Measurements from ENCODE around the gene AP3B1. TPM values are rescaled to one million over a fixed set of nuclear protein-coding genes. Genes with fewer than 3 reads are reported as not detected.

AP3B1 gene
- total RNA-seq, 1 experiment from 2014 or later: 45.3 TPM

DNA sequence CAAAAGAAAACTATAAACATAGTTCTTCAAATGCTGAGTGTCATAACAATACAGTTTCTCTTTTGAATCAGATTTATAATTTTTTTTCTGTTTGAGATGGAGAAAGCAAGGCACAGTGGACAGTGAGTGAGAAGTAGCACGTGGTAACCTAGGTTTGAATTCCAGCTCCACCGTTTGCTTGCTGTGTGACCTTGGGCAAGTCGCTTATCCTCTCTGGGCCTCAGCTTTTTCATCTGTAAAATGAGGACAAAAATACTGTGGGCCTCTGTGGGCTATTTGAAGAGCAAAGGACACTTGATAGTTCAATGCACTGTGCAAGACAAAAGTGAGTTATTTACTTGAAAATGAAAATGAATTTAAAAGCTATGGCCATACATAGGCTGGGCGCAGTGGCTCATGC lies 330.7 kb downstream of the AP3B1 start:
- H3K9me3 ChIP-seq (ENCODE audit: low read depth, low read length, poor library complexity, severe bottlenecking): no peaks in the 10 kb centered on the region
- no TSS peak for BruUV-seq (replicated peaks)
- intact Hi-C loops (cut with micrococcal nuclease; ENCODE audit: unreplicated experiment): no loop called here
- ChIA-PET POLR2A (ENCODE audit: low non-redundant PET) (interaction anchor here (0.6 to 0.7 kb wide), 2 partner anchors 80 to 175 kb away, joined by 4 to 5 read pairs; no protein-coding TSS in a partner anchor), CTCF (no interaction called here)
- no peak for DNase-seq (ENCODE audit: low spot score)
- no peak overlapping the region for H3K27ac ChIP-seq (ENCODE audit: low read depth, low read length, poor library complexity, severe bottlenecking)
- H3K36me3 ChIP-seq (ENCODE audit: insufficient read depth, low read length, poor library complexity, severe bottlenecking): no peaks in the 10 kb centered on the region
- no peaks in the 10 kb centered on the region for H3K4me1 ChIP-seq (ENCODE audit: insufficient read depth, low read length, poor library complexity, severe bottlenecking)
- H3K27me3 ChIP-seq (replicated peaks; ENCODE audit: insufficient read depth, low read depth, low read length, poor library complexity): peaks cover 97% of the 10 kb centered on the region
- H3K4me3 ChIP-seq (ENCODE audit: low read depth, low read length, poor library complexity, severe bottlenecking): no peak overlapping the region
- TF ChIP-seq CTCF (conservative IDR thresholded peaks at IDR 0.05; ENCODE audit: low read depth, low read length) (no peak), EZH2 (IDR thresholded peaks at IDR 0.05; ENCODE audit: borderline replicate concordance, low read depth, low read length, poor library complexity, severe bottlenecking) (no peak)

DNA sequence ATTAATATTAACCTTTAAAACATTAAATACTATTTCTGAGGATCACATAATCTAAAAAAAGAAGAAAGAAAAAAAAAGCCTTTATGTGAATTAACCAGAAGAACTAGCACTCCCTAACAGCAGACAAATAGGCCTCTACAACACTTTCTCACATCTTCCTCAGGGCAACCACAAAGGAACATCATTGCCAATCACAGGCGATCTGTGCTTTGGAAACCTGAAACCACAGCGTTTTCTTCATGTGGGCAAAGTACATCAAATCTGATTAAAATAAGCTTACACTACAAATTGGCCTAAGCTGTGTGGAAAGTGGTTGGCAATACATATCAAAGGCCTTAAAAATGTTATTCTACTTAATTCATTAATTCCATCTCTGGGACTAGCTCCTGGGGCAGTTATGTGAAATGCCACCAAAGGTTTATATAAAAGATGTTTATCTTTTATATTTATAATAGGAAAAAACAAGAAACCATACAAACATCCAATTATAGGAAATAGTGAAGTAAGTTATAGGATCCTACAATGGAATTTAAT lies 333.6 kb downstream of the AP3B1 start:
- Histone ChIP-seq H3K27ac (ENCODE audit: low read depth, low read length, poor library complexity, severe bottlenecking) (no peak overlapping the region), H3K36me3 (ENCODE audit: insufficient read depth, low read length, poor library complexity, severe bottlenecking) (no peaks in the 10 kb centered on the region), H3K4me1 (ENCODE audit: insufficient read depth, low read length, poor library complexity, severe bottlenecking) (peaks cover 12% of the 10 kb centered on the region), H3K27me3 (replicated peaks; ENCODE audit: insufficient read depth, low read depth, low read length, poor library complexity) (peaks cover 99% of the 10 kb centered on the region), H3K9me3 (ENCODE audit: low read depth, low read length, poor library complexity, severe bottlenecking) (no peaks in the 10 kb centered on the region), H3K4me3 (ENCODE audit: low read depth, low read length, poor library complexity, severe bottlenecking) (no peak overlapping the region)
- intact Hi-C loops (cut with micrococcal nuclease; ENCODE audit: unreplicated experiment): no loop called here
- no TSS peak for BruUV-seq (replicated peaks)
- ChIA-PET CTCF (no interaction called here), POLR2A (ENCODE audit: low non-redundant PET) (no interaction called here)
- no peak for TF ChIP-seq CTCF (conservative IDR thresholded peaks at IDR 0.05; ENCODE audit: low read depth, low read length)
- no peak for TF ChIP-seq EZH2 (IDR thresholded peaks at IDR 0.05; ENCODE audit: borderline replicate concordance, low read depth, low read length, poor library complexity, severe bottlenecking)
- peak; percentile 37 for DNase-seq (ENCODE audit: low spot score)

DNA sequence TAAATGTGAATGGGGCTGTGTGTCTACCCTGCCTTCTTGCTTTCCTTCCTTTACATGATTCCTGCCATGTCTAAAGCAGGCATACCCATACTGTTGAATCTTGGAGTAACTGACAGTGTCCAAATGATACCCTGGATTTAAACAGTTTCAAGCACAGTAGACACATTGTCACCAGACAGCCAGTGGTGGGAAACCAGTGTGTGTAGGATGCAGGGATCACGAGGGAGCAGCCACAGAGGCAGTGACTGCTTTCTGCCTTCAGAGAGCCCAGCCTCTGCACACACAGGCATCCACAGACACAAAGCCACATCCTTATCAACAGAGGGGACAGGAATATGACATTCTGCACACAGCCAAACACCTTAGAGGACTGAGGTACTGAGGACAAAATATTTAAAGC lies 334.2 kb downstream of the AP3B1 start:
- Histone ChIP-seq H3K27ac (ENCODE audit: low read depth, low read length, poor library complexity, severe bottlenecking) (no peak overlapping the region), H3K36me3 (ENCODE audit: insufficient read depth, low read length, poor library complexity, severe bottlenecking) (no peaks in the 10 kb centered on the region), H3K4me3 (ENCODE audit: low read depth, low read length, poor library complexity, severe bottlenecking) (no peak overlapping the region), H3K9me3 (ENCODE audit: low read depth, low read length, poor library complexity, severe bottlenecking) (peaks cover 6% of the 10 kb centered on the region), H3K4me1 (ENCODE audit: insufficient read depth, low read length, poor library complexity, severe bottlenecking) (peaks cover 12% of the 10 kb centered on the region), H3K27me3 (replicated peaks; ENCODE audit: insufficient read depth, low read depth, low read length, poor library complexity) (peaks cover 99% of the 10 kb centered on the region)
- POLR2A ChIA-PET (ENCODE audit: low non-redundant PET): no interaction called here
- TF ChIP-seq EZH2 (IDR thresholded peaks at IDR 0.05; ENCODE audit: borderline replicate concordance, low read depth, low read length, poor library complexity, severe bottlenecking): no peak
- CTCF ChIA-PET: no interaction called here
- no TSS peak for BruUV-seq (replicated peaks)
- DNase-seq (ENCODE audit: low spot score): no peak
- intact Hi-C loops (cut with micrococcal nuclease; ENCODE audit: unreplicated experiment): no loop called here
